Measurements from ENCODE around the gene GOSR2.
"Not testable (repeated sequence)": the region's sequence is repeated elsewhere in the genome, so short reads cannot be mapped to it uniquely, and the experiment has no call there.

The GOSR2 gene

GRCh38 chr17:46968224-46968834, 45.4 kb downstream of the GOSR2 start:
- no peak for DNase-seq

DNA sequence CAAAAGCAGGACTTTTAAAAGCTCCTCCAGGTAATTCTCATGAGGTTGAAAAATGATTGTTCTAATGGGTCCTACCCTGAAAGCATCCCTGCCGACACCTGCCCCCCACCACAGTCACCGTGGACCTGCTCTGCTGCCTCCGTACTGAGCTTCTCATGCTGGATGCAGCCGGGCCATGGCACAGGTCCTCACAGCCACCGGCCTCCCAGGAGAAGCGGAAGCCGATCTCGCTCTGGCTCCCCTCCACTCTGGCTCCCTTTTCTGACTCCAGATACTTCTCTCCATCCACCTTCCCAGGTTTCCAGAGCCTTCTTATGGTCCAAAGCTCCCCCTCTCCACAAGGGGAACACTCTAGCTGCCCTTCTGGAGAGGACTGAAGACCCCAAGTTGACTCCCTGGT, 45.9 kb downstream of the GOSR2 start:
- DNase-seq, result no peak

DNA sequence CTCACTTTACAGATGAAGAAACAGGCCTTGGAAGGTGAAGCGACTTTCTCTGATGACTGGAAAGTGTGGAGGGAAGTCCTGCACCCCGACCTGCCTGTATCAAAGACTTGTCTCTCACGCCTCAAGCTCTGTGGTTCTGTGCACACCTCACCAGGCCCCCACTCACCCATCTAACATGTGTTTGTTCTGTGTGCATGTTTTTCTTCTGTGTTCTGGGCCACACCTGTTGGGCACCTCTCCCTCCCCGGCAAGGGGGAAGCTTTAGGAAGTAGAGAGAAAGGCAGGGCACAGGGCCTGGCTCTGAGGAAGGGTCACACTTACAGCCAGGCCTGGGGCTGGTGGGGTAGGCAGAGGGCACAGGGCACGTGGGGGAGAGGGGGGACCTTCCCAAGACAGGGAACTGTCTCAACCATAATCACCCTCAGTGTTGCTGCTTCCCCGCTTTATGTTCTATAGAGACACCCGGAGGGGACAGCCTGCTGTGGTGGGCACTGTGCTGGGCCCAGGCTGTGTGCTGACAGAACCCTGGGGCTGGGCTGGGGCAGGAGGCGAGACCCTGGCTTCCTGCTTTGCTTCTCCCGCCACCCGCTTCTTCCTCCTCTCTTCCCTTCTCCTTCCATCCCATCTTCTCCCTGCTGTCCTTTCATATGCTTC, 48.8 kb downstream of the GOSR2 start:
- no peak for DNase-seq

DNA sequence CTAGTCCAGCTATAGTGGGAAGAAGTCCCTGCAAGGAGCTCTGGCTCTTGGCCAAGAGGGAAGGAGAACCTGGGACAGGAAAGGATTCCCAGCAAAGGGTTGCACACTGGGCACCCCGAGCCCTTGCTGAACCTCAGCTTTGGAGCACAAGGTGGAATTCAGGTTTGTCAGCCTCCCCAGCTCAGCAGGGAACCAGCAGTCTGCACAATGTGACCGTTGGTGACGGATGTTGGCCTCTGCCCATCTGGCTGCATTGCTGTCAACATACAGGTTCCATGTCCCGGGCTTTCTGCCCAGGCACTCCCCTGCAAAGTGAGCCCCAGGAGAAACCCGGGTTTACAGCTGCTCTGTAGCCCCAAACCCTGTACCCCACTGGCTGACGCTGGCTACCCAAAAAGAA, 49.4 kb downstream of the GOSR2 start:
- peak in 1 of 2 experiments; percentile 35 for DNase-seq

DNA sequence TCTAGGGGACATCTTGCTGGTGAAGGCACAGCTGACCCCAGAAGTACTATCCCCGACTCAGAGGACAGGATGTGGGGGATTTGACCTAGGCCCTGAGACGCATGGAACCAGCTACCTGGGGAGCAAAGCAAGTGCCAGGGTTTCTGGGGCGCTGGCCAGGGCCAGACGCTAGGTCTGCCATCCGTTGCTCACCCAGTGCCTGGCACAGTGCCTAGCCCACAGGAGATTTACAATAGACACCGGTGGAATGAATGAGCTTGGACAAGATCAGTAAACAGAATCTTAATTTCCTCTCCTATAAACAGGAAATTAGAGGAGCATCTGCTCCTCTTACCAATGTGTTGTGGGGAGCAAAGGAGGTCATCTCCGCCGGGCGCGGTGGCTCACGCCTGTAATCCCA, 51.1 kb downstream of the GOSR2 start:
- peak in 1 of 2 experiments; percentile 32 for DNase-seq

DNA sequence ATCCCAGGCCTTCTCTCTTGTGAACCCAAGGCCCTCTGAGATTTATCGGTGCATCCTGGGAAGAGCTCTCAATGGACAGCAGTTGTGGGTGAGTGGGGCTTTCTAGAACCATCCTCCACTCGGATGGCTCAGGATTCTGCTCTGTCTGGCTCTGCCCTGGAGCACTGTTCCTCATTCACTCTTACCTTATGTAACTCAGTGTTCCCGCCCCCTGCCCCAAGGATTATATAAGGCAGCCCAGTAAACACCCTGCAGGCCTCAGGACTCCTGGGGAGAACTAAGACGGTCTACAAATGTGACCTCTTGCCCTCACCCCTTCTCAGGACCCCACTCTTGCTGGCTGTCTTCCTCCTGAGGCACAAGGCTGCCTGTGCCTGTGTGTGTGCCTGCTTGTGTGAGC, 52.3 kb downstream of the GOSR2 start:
- no peak for DNase-seq

- DNase-seq, result no peak
Observed at GRCh38 chr17:46976626-46977270, 53.8 kb downstream of the GOSR2 start.

DNA sequence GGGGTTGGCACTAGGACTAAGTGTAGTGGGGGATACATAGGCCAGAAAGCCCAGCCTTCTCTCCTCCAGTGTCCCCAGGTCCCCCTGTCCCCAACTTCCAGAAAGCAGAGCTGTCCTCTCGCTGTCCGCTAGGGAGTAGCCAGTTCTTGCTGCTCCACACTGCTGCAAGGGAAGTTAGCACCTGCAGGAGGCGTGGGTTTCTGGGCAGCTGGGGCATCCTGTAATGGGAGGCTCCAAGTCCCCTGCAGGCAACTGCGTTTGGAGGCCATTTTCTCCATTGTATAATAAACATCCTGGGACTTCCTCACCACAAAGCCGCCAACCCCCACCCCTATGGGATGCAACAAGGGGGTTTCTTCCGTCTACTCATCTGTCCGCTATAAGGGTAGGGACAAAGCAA, 54.4 kb downstream of the GOSR2 start:
- peak; percentile 37 to 44 for DNase-seq

GRCh38 chr17:46977750-46978488, 55.0 kb downstream of the GOSR2 start:
- DNase-seq, result no peak

GRCh38 chr17:46978489-46979146, 55.7 kb downstream of the GOSR2 start:
- no peak for DNase-seq

- peak; percentile 47 to 70 for DNase-seq
Observed at GRCh38 chr17:46979147-46979863, 56.3 kb downstream of the GOSR2 start, which contains the start of gene RPRML. Gene RPRML, minus strand, starts transcription at chr17:46979253. Its CDS starts 246 bp downstream, at chr17:46979007.

DNA sequence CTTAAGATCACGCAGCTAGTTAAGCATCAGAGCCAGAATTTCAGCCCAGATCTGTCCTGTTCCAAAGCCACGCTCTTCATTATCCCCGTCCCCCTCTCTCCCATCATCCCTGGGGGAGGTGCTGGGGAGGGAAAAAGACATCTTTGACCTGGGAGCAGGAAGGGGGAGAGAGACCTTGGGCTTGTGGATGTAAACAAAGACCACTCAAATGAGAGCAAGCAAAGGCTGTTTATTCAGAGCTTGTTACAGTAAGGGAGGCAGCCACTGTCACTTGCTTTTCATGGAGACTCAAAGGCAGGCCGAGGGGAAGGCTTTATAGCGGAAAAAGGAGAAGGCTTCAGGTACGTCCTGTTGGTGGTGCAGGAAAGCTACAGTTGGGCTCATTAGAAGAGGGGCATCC, 59.6 kb downstream of the GOSR2 start:
- DNase-seq, result no peak

DNA sequence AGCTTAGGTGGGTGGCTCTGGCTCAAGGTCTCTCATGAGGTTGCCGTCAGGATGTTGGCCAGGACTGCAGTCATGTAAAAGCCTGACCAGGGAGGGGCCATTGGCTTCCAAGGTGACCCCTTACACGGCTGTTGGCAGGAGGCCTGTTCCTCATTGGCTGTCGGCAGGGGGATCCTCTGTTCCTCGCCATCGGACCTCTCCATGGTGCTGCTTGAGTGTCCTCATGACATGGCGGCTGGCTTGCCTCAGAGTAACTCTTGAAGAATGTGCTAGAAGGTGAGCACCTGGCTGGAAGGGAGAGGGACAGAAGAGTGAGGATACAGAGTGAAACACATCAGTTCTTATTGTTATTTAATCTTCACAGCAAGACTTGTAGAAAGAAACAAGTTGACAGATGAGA, 60.8 kb downstream of the GOSR2 start:
- no peak for DNase-seq

DNA sequence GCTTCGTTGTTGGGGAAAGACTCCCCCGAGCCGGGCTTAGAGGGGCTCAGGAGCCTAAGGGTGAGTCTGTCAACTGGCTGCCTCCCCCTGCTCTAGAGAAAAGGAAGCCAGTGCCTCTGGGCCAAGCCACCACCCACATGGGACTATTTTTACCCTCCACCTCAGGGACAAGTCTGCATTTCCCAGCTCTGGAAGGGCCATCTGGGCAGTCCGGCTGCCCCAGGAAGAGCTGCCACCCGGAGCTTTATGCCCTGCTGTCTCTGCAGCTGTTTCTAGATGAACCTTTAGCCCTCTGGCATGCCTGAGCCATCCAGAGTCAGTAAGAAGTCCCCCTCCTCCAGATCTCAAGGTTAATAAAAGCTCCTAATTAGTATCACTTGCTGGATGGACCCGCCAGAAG, 61.4 kb downstream of the GOSR2 start:
- DNase-seq, result no peak

DNA sequence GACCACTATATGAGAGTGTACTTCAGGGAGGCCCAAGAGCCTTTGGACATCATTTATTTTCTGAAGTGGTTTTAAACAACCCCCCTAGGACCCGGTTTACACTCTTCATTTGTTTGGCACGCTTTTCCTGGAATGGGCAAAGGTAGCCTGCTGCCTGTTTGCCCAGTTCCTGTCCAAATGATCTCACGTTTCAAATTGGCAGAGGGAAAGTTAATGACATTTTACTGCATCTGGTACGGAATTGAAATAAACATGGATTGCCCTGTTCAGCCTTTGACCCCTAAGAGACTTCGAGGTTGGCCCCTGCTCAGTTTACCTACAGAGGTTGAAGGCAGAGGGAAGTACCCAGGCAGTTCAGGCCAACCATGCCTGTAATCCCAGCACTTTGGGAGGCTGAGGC, 61.9 kb downstream of the GOSR2 start:
- peak; percentile 38 to 69 for DNase-seq

DNA sequence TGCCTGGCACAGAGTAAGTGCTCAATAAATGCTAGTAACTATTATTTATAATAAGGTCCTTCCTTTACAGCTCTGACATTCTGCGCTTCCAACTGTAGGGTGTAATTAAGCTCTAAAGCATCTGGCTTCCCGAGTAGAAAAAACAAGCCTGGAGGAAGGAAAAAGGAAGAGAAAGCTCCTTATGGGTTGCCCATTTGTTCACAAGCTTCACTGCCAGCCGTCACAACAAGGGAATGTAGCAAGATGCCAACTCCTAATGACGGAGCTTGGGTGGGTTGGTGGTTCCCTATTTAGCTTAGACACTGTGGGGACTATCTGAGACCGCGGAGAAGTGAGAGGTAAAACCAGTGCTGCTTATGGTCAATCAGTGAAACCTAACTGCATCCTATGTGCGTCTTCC, 63.4 kb downstream of the GOSR2 start:
- no peak for DNase-seq

- not testable (repeated sequence) for DNase-seq
Observed at GRCh38 chr17:46987927-46988326, 65.0 kb downstream of the GOSR2 start.

- no peak for DNase-seq
Observed at GRCh38 chr17:46989637-46990431, 66.9 kb downstream of the GOSR2 start.

- DNase-seq, result no peak
Observed at GRCh38 chr17:46991617-46992016, 68.7 kb downstream of the GOSR2 start.

All from NCI-H2081 (cell line).